GM21526 (cell line): ENCODE measurements around the gene FOXS1.

Experiments used
- ATAC-seq: cut with Tn5 transposase; IDR thresholded peaks from one replicate; pipeline ENCODE4 v1.9.1; 2021; ENCODE audit warnings: moderate library complexity; ENCODE audit not compliant: unreplicated experiment, low FRiP score

The FOXS1 gene

DNA sequence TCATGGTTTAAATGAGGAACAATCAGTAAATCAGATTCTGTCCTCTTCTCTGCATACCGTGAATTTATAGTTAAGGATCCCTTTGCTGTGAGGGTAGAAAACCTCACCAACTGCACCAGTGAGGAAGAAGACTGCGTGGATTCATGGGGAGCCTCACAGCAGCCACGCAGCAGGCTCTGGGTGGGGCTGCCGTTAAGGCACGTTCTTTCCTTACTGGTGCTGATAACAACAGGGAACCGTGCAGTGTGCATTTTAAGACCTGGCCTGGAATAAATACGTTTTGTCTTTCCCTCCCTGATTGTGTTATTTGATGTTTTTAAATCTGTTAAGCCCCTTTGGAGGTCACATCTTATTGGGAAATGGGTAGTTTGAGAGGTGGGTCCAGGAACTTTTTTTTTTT lies 43.9 kb downstream of the FOXS1 start:
- no peak for ATAC-seq

DNA sequence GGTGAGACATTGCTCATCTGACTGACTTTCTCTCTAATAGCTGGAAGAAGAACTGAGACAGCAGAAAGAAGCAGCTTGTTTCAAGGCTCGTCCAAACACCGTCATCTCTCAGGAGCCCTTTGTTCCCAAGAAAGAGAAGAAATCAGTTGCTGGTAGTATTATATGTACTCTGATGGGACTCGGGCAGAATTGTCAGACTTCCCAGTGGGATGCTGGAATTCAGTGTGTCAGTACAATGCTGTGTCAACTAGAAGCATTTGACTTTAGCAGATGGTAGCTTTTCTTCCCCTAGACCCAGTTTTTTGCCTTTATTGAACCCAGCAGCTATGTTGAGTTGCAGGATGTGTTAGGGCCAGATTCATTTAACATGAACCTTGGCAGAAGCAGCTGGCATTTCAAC lies 48.0 kb downstream of the FOXS1 start:
- ATAC-seq = no peak
